ENCODE data around the gene PLSCR4.

Gene PLSCR4

GRCh38 chr3:146275476-146275875 lies 24.6 kb upstream of the PLSCR4 start:
- H3K4me3 ChIP-seq (ENCODE audit: low read depth, low read length): no peak overlapping the region
- no peak for TF ChIP-seq CTCF (IDR thresholded peaks at IDR 0.05; ENCODE audit: control insufficient read depth, extremely low read depth, insufficient read depth)
- DNase-seq (ENCODE audit: low read depth): no peak

- no peak for TF ChIP-seq CTCF (IDR thresholded peaks at IDR 0.05; ENCODE audit: control insufficient read depth, extremely low read depth, insufficient read depth)
- DNase-seq (ENCODE audit: low read depth): no peak
- no peak overlapping the region for H3K4me3 ChIP-seq (ENCODE audit: low read depth, low read length)
Observed at GRCh38 chr3:146274833-146275232, 23.9 kb upstream of the PLSCR4 start.

DNA sequence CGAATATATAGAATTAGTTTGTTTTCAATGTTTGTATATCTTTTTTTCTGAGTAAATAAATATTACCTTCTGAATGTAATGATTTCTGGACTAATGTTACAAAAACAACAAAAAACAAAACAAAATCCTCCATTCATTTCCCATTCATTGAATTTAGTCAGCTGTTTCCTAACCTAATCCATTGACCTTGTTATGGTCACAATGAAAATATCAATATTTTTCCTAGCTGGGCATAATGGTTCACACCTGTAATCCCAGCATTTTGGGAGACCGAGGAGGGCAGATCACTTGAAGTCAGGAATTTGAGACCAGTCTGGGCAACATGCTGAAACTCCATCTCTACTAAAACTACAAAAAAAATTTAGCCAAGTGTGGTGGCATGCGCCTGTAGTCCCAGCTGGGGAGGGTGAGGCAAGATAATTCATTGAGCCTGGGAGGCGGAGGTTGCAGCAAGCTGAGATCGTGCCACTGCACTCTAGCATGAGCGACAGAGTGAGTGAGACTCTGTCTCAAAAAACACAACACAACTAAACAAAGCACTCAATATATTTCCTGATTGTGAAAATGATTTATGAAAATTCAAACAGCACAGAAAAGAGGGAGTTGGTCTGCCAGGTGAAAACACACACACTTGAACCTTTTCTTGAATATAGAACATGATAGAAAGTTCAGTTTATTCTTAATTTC lies 23.0 kb upstream of the PLSCR4 start:
- TF ChIP-seq CTCF (IDR thresholded peaks at IDR 0.05; ENCODE audit: control insufficient read depth, extremely low read depth, insufficient read depth): no peak
- DNase-seq (ENCODE audit: low read depth): no peak

DNA sequence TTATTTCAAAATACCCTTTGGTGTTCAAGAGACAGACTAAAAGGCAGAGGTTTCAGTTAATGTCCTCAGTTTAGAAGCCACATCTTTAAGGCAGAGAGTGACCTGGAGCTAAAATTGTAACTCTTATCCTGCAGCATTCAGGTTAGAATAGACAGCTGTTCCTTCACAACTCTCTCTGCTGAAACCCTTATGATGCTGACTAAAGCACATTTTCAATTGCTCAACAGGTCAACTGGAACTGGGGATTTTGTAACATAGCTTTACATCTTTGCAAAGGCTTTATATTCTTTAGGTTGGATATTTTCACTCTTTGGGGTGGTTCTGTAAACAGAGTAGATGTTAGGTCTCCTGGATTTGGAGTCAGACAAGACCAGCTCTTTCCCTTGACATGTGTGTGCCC lies 20.3 kb upstream of the PLSCR4 start:
- no peak for DNase-seq (ENCODE audit: low read depth)
- no peak overlapping the region for H3K4me3 ChIP-seq (ENCODE audit: low read depth, low read length)
- no peak for TF ChIP-seq CTCF (IDR thresholded peaks at IDR 0.05; ENCODE audit: control insufficient read depth, extremely low read depth, insufficient read depth)

More for the DNA sequence above, 23.0 kb upstream of the PLSCR4 start:
- no peak overlapping the region for H3K4me3 ChIP-seq (ENCODE audit: low read depth, low read length)

- DNase-seq (ENCODE audit: low read depth): no peak
- no peak overlapping the region for H3K4me3 ChIP-seq (ENCODE audit: low read depth, low read length)
- no peak for TF ChIP-seq CTCF (IDR thresholded peaks at IDR 0.05; ENCODE audit: control insufficient read depth, extremely low read depth, insufficient read depth)
Observed at GRCh38 chr3:146269271-146269670, 18.4 kb upstream of the PLSCR4 start.

DNA sequence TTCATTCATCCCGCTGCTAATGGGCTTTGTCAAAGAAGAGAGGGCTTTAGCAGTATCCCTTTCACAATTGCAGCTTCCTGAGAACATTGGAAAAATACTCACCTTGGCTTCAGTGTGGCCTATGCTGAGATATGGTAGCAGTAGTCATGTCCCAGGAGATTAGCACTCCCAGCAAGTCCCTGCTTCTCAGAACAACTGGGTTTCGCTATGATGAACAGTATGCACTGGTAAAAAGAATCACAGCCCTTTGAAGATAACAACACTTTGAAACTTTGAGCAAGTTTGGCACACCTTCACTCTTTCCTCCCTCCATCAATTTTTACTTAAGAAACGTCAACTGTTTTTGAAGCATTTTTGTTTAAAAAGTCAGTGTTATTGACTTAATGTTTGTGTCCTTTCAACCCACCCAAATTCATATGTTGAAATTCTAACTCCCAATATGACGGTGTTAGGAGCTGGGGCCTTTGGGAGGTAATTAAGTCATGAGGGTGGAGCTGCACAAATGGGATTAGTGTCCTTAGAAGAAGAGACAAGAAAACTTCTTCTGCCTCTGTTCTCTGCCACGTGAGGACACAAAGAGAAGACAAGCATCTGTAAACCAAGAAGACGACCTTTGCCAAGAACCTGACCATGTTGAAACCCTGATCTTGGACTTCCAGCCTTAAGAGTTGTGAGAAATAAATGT lies 17.8 kb upstream of the PLSCR4 start:
- H3K4me3 ChIP-seq (ENCODE audit: low read depth, low read length): no peak overlapping the region
- no peak for TF ChIP-seq CTCF (IDR thresholded peaks at IDR 0.05; ENCODE audit: control insufficient read depth, extremely low read depth, insufficient read depth)
- no peak for DNase-seq (ENCODE audit: low read depth)
